IMR-90 (cell line): ENCODE results near the gene GAPDH.

Source experiments
- BHLHE40 ChIP-seq: fragments of 150-350 bp; IDR thresholded peaks from 2 replicates; pipeline ENCODE4 v1.6.1; 2016; ENCODE audit warnings: mild to moderate bottlenecking, low read depth, low read length
- CTCF ChIP-seq: conservative IDR thresholded peaks from 2 replicates; pipeline ENCODE4 v1.5.1; 2012; ENCODE audit warnings: mild to moderate bottlenecking, low read depth, low read length, improper control_type of control experiment
- ELK1 ChIP-seq: fragments of 150-350 bp; IDR thresholded peaks from 2 replicates; pipeline ENCODE4 v1.6.1; 2016; ENCODE audit warnings: low read depth, mild to moderate bottlenecking, low read length, moderate library complexity, borderline replicate concordance
- FOS ChIP-seq: fragments of 150-350 bp; IDR thresholded peaks from 2 replicates; pipeline ENCODE4 v1.6.1; 2016; ENCODE audit warnings: low read depth, low read length
- MAFK ChIP-seq: IDR thresholded peaks from 2 replicates; pipeline ENCODE4 v1.6.1; 2012; ENCODE audit warnings: low read depth, low read length, improper control_type of control experiment
- MAZ ChIP-seq: IDR thresholded peaks from 2 replicates; pipeline ENCODE4 v1.6.1; 2012; ENCODE audit warnings: low read depth, mild to moderate bottlenecking, low read length, improper control_type of control experiment, moderate library complexity, borderline replicate concordance
- MXI1 ChIP-seq: IDR thresholded peaks from 2 replicates; pipeline ENCODE4 v1.6.1; 2012; ENCODE audit warnings: low read depth, mild to moderate bottlenecking, low read length, moderate library complexity, borderline replicate concordance
- NFE2L2 ChIP-seq: fragments of 150-350 bp; IDR thresholded peaks from 2 replicates; pipeline ENCODE4 v1.6.1; 2016; ENCODE audit warnings: low read depth, mild to moderate bottlenecking, low read length
- POLR2A ChIP-seq: IDR thresholded peaks from 2 replicates; pipeline ENCODE4 v1.6.1; 2012; ENCODE audit warnings: mild to moderate bottlenecking, low read depth, low read length
- RAD21 ChIP-seq: IDR thresholded peaks from 2 replicates; pipeline ENCODE4 v1.6.1; 2012; ENCODE audit warnings: low read length, improper control_type of control experiment
- RCOR1 ChIP-seq: IDR thresholded peaks from 2 replicates; pipeline ENCODE4 v1.6.1; 2012; ENCODE audit warnings: mild to moderate bottlenecking, low read length, improper control_type of control experiment; ENCODE audit not compliant: insufficient replicate concordance
- RFX5 ChIP-seq: IDR thresholded peaks from 2 replicates; pipeline ENCODE4 v1.8.0; 2012; ENCODE audit warnings: low read depth, mild to moderate bottlenecking, low read length, moderate library complexity
- SMC3 ChIP-seq: fragments of 150-350 bp; IDR thresholded peaks from 2 replicates; pipeline ENCODE4 v1.6.1; 2016; ENCODE audit warnings: low read depth, mild to moderate bottlenecking, antibody characterized with exemption, low read length, moderate library complexity
- USF2 ChIP-seq: fragments of 150-350 bp; IDR thresholded peaks from 2 replicates; pipeline ENCODE4 v1.6.1; 2017; ENCODE audit warnings: mild to moderate bottlenecking, antibody characterized with exemption, low read length, low read depth

GRCh38 chr12:6552140-6552551 lies 17.8 kb downstream of the GAPDH start:
- TF ChIP-seq MXI1 (no peak), CTCF (no peak), RAD21 (no peak), MAZ (no peak), RCOR1 (no peak), POLR2A (no peak), SMC3 (no peak), FOS (no peak), RFX5 (no peak), ELK1 (no peak), MAFK (no peak), BHLHE40 (no peak), USF2 (no peak), NFE2L2 (no peak)
